Measurements from ENCODE around the gene MRRF. TPM values are rescaled to one million over a fixed set of nuclear protein-coding genes. Genes with fewer than 3 reads are reported as not detected.

Gene MRRF
- total RNA-seq, 1 donor from 2014 or later: 38.5 TPM

DNA sequence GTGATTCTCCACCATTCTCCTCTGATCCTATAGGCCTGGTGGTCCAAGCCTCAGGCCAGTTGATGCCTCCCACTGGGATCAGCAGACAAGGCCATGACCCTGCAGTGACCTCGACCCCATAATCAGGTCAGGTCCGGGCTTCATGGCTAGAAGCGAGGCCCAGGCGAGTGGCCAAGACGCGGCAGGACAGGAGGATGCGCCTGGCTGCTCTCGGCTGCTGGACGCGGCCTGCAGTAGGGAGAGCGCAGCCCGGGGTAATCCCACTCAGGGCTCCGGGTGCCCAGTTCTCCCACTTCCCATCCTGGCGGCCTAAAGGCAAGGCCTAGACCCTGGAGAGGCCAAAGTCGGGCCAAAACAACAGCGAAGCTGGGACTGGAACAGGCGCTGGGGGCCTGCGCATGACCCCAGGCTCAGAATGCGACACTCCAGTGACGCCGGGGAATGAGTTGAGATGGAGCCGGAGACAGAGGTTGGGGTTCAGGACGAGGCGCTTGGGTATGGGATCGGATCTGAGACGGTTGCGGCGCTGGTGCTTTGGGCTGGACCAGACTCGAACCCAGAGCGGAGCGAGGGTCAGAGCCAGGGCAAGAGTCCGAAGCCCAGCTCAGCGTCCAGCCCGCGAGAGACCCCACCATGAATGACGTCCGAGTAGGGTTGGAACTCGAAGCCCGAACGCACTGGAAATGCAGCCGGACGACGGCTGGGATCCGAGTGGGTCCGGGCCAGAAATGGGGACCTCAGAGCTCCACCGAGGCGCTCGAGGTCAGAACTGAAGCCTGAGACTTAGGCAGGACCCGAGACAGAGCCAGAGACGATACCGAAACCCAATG lies 39.2 kb upstream of the MRRF start:
- Histone ChIP-seq H3K9me3 (no peaks in the 10 kb centered on the region), H3K4me3 (peak overlapping the region; percentile 11 to 15), H3K4me1 (peaks cover 34% of the 10 kb centered on the region), H3K36me3 (no peaks in the 10 kb centered on the region), H3K27me3 (peaks cover 40% of the 10 kb centered on the region), H3K27ac (no peak overlapping the region)
- DNase-seq (ENCODE audit: extremely low spot score in 2 of 2): peak in 1 of 2 donors; percentile 87
- TF ChIP-seq POLR2AphosphoS5 (IDR thresholded peaks at IDR 0.05; ENCODE audit: insufficient read depth in 1 of 2, low read depth in 1 of 2): no peak
- no peak for TF ChIP-seq POLR2A (IDR thresholded peaks at IDR 0.05)
- TF ChIP-seq, protein P1, sequence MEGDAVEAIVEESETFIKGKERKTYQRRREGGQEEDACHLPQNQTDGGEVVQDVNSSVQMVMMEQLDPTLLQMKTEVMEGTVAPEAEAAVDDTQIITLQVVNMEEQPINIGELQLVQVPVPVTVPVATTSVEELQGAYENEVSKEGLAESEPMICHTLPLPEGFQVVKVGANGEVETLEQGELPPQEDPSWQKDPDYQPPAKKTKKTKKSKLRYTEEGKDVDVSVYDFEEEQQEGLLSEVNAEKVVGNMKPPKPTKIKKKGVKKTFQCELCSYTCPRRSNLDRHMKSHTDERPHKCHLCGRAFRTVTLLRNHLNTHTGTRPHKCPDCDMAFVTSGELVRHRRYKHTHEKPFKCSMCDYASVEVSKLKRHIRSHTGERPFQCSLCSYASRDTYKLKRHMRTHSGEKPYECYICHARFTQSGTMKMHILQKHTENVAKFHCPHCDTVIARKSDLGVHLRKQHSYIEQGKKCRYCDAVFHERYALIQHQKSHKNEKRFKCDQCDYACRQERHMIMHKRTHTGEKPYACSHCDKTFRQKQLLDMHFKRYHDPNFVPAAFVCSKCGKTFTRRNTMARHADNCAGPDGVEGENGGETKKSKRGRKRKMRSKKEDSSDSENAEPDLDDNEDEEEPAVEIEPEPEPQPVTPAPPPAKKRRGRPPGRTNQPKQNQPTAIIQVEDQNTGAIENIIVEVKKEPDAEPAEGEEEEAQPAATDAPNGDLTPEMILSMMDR (IDR thresholded peaks at IDR 0.05): no peak
- intact Hi-C loops (cut with DNase I): no loop called here

DNA sequence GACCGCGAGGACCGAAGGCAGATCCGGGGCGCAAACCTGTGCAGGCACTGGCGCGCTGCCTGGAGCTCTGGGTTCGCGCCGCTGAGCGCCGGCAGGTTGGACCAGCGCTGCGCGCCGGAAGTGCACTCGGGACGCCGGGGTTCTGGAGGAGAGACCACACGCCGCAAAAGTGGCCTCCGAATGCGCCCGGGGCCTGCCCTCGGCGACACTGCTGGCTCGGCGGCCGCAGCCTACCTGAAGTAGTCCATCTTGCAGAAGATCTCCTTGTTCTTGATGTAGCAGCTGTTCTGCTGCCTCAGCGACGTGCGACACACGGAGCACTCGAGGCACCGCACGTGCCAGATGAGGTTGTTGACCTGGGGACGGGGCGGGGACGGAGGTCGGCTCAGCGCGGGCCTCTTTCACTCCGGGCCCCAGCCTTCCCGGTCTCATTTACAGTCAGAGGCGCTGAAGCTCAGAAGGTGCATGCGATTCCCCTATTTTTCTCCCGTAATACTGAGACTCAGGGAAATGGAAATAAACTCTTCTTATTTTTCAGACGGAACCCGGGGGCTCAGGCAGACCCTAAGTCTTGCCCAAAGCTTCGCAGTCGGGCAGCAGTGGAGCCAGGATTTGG lies 38.4 kb upstream of the MRRF start:
- Histone ChIP-seq H3K4me3 (peak overlapping the region; percentile 11 to 44), H3K27ac (no peak overlapping the region), H3K4me1 (peaks cover 34% of the 10 kb centered on the region), H3K27me3 (peaks cover 36% of the 10 kb centered on the region), H3K36me3 (no peaks in the 10 kb centered on the region), H3K9me3 (no peaks in the 10 kb centered on the region)
- intact Hi-C loops (cut with DNase I): no loop called here
- DNase-seq (ENCODE audit: extremely low spot score in 2 of 2): no peak
- TF ChIP-seq, protein P1 (IDR thresholded peaks at IDR 0.05): no peak
- no peak for TF ChIP-seq POLR2AphosphoS5 (IDR thresholded peaks at IDR 0.05; ENCODE audit: insufficient read depth in 1 of 2, low read depth in 1 of 2)
- no peak for TF ChIP-seq POLR2A (IDR thresholded peaks at IDR 0.05)

DNA sequence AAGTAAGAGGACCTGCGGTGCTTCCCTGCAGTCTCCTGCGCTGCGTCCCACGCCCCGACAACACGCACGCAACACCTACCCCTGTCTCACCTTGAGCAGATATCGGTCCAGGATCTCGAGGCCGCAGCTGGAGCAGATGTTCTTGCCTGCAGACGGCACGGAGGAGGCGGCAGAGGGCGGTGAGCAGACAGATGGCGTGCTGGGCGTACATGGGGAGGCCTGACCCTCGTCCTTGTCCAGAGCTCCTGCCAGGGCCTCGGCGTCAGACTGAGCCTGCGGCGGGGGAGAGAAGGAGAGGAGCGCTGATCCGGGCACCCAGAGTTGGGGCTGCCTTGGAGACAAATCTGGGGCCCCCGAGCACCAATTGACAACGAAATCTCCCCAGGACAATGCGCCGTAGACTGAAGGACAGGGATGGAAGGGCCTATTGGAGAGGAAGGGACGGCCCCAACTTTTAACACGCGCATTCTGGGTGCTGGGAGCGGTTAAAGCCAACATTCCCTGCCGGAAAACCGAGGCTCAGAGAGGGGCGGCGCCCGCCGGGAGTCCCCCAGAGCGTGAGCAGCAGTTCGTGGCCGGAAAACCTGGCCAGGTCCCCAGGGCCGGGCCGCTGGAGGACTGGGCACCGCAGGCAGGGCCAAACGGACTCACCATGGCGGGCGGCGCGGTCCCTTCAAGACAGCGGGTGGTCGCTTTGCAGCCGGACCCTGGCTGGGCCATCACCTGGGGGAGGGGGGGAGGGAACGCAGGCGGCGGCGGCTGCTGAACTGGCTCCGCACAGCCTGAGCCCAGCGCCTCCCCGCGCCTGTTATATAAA lies 37.7 kb upstream of the MRRF start:
- Histone ChIP-seq H3K4me3 (peak overlapping the region; percentile 42 to 44), H3K9me3 (no peaks in the 10 kb centered on the region), H3K4me1 (peaks cover 34% of the 10 kb centered on the region), H3K36me3 (no peaks in the 10 kb centered on the region), H3K27me3 (peaks cover 32% of the 10 kb centered on the region), H3K27ac (no peak overlapping the region)
- intact Hi-C loops (cut with DNase I): no loop called here
- DNase-seq (ENCODE audit: extremely low spot score in 2 of 2): no peak
- TF ChIP-seq POLR2A (IDR thresholded peaks at IDR 0.05): no peak
- TF ChIP-seq, protein P1 (IDR thresholded peaks at IDR 0.05): no peak
- TF ChIP-seq POLR2AphosphoS5 (IDR thresholded peaks at IDR 0.05; ENCODE audit: insufficient read depth in 1 of 2, low read depth in 1 of 2): no peak

DNA sequence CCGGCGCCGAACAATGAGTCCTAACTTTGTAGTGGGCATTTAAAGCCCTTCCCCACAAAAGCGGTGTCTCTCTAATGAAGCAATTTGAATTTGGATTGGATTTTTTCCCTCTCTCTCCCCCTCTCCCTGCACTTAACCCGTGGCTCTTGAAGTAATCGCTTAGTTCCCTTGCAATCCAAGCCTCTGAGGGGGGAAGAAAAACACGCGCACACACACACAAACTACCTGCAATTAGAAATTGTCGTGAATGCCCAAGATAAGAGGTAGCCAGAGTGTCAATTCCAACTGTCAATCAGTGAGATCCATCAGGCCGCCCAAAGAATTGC lies 37.1 kb upstream of the MRRF start:
- peaks cover 34% of the 10 kb centered on the region for H3K4me1 ChIP-seq
- peaks cover 32% of the 10 kb centered on the region for H3K27me3 ChIP-seq
- H3K36me3 ChIP-seq: no peaks in the 10 kb centered on the region
- no peaks in the 10 kb centered on the region for H3K9me3 ChIP-seq
- intact Hi-C loops (cut with DNase I): no loop called here
- peak overlapping the region; percentile 42 to 44 for H3K4me3 ChIP-seq
- H3K27ac ChIP-seq: no peak overlapping the region
- no peak for DNase-seq (ENCODE audit: extremely low spot score in 2 of 2)
- TF ChIP-seq POLR2AphosphoS5 (IDR thresholded peaks at IDR 0.05; ENCODE audit: insufficient read depth in 1 of 2, low read depth in 1 of 2) (no peak), POLR2A (IDR thresholded peaks at IDR 0.05) (no peak)
- TF ChIP-seq, protein P1 (IDR thresholded peaks at IDR 0.05): no peak

Data from vagina (tissue), 2 donors.